ENCODE measurements around the gene EYA2.

EYA2 gene

GRCh38 chr20:47209982-47210381 is 315.3 kb downstream of the EYA2 start:
- Histone ChIP-seq H3K9me3 (no peaks in the 10 kb centered on the region), H3K36me3 (peaks cover 73% of the 10 kb centered on the region)

GRCh38 chr20:47210470-47210869 is 315.8 kb downstream of the EYA2 start:
- TF ChIP-seq Cebpa-rat (IDR thresholded peaks at IDR 0.05) = no peak
- H3K27me3 ChIP-seq = no peaks in the 10 kb centered on the region
- H3K4me1 ChIP-seq = peaks cover 44% of the 10 kb centered on the region
- H3K4me3 ChIP-seq = no peak overlapping the region
- H3K4me2 ChIP-seq = no peak overlapping the region
- H3K9me3 ChIP-seq = no peaks in the 10 kb centered on the region
- H4K20me1 ChIP-seq = peaks cover 93% of the 10 kb centered on the region
- no peak overlapping the region for H3K27ac ChIP-seq
- peaks cover 78% of the 10 kb centered on the region for H3K36me3 ChIP-seq
- no peak overlapping the region for H3K9ac ChIP-seq

More at GRCh38 chr20:47209982-47210381, 315.3 kb downstream of the EYA2 start:
- Histone ChIP-seq H3K4me1 (peaks cover 48% of the 10 kb centered on the region), H3K4me3 (no peak overlapping the region), H3K27me3 (no peaks in the 10 kb centered on the region), H3K9ac (no peak overlapping the region), H3K4me2 (no peak overlapping the region), H4K20me1 (peaks cover 88% of the 10 kb centered on the region), H3K27ac (no peak overlapping the region)
- TF ChIP-seq Cebpa-rat (IDR thresholded peaks at IDR 0.05) = no peak

- Histone ChIP-seq H3K9ac (no peak overlapping the region), H4K20me1 (peaks cover 99% of the 10 kb centered on the region), H3K4me1 (peaks cover 43% of the 10 kb centered on the region), H3K4me2 (no peak overlapping the region), H3K4me3 (no peak overlapping the region), H3K27ac (no peak overlapping the region), H3K27me3 (no peaks in the 10 kb centered on the region), H3K9me3 (no peaks in the 10 kb centered on the region), H3K36me3 (peaks cover 83% of the 10 kb centered on the region)
- TF ChIP-seq Cebpa-rat (IDR thresholded peaks at IDR 0.05) = no peak
Measured at GRCh38 chr20:47211036-47211435, 316.4 kb downstream of the EYA2 start.

- TF ChIP-seq Cebpa-rat (IDR thresholded peaks at IDR 0.05) = no peak
- peaks cover 39% of the 10 kb centered on the region for H3K4me1 ChIP-seq
- no peak overlapping the region for H3K4me2 ChIP-seq
- no peak overlapping the region for H3K4me3 ChIP-seq
- no peaks in the 10 kb centered on the region for H3K9me3 ChIP-seq
- H3K36me3 ChIP-seq = peaks cover 100% of the 10 kb centered on the region
- H3K27ac ChIP-seq = no peak overlapping the region
- H3K27me3 ChIP-seq = no peaks in the 10 kb centered on the region
- peaks cover 99% of the 10 kb centered on the region for H4K20me1 ChIP-seq
- H3K9ac ChIP-seq = no peak overlapping the region
Measured at GRCh38 chr20:47212606-47213207, 318.1 kb downstream of the EYA2 start.

GRCh38 chr20:47213966-47214365 is 319.3 kb downstream of the EYA2 start:
- H3K9ac ChIP-seq = no peak overlapping the region
- H3K36me3 ChIP-seq = peaks cover 100% of the 10 kb centered on the region
- H3K4me3 ChIP-seq = no peak overlapping the region
- no peak overlapping the region for H3K4me2 ChIP-seq
- TF ChIP-seq Cebpa-rat (IDR thresholded peaks at IDR 0.05) = no peak
- H3K27me3 ChIP-seq = no peaks in the 10 kb centered on the region
- no peaks in the 10 kb centered on the region for H3K9me3 ChIP-seq
- peaks cover 39% of the 10 kb centered on the region for H3K4me1 ChIP-seq
- H3K27ac ChIP-seq = no peak overlapping the region
- peaks cover 99% of the 10 kb centered on the region for H4K20me1 ChIP-seq

- H3K9me3 ChIP-seq = no peaks in the 10 kb centered on the region
- H3K4me3 ChIP-seq = no peak overlapping the region
- no peak overlapping the region for H3K27ac ChIP-seq
- no peak for TF ChIP-seq Cebpa-rat (IDR thresholded peaks at IDR 0.05)
- H3K4me2 ChIP-seq = no peak overlapping the region
- H3K4me1 ChIP-seq = peaks cover 54% of the 10 kb centered on the region
- H3K9ac ChIP-seq = no peak overlapping the region
- H4K20me1 ChIP-seq = peaks cover 95% of the 10 kb centered on the region
- H3K36me3 ChIP-seq = peaks cover 100% of the 10 kb centered on the region
- H3K27me3 ChIP-seq = no peaks in the 10 kb centered on the region
Measured at GRCh38 chr20:47215653-47216397, 321.2 kb downstream of the EYA2 start.

- no peak overlapping the region for H3K4me2 ChIP-seq
- no peaks in the 10 kb centered on the region for H3K27me3 ChIP-seq
- H3K4me1 ChIP-seq = peaks cover 64% of the 10 kb centered on the region
- peaks cover 95% of the 10 kb centered on the region for H4K20me1 ChIP-seq
- H3K9ac ChIP-seq = no peak overlapping the region
- H3K4me3 ChIP-seq = no peak overlapping the region
- peaks cover 100% of the 10 kb centered on the region for H3K36me3 ChIP-seq
- H3K27ac ChIP-seq = no peak overlapping the region
- no peaks in the 10 kb centered on the region for H3K9me3 ChIP-seq
- no peak for TF ChIP-seq Cebpa-rat (IDR thresholded peaks at IDR 0.05)
Measured at GRCh38 chr20:47216819-47217410, 322.3 kb downstream of the EYA2 start.

- H3K4me2 ChIP-seq = 0 out of 2 replicates have a peak overlapping the region, but pooled peaks have one; percentile 3
- no peak for TF ChIP-seq Cebpa-rat (IDR thresholded peaks at IDR 0.05)
- no peak overlapping the region for H3K9ac ChIP-seq
- H3K9me3 ChIP-seq = no peaks in the 10 kb centered on the region
- H3K4me3 ChIP-seq = no peak overlapping the region
- no peaks in the 10 kb centered on the region for H3K27me3 ChIP-seq
- peaks cover 67% of the 10 kb centered on the region for H3K4me1 ChIP-seq
- no peak overlapping the region for H3K27ac ChIP-seq
- H3K36me3 ChIP-seq = peaks cover 100% of the 10 kb centered on the region
- H4K20me1 ChIP-seq = peaks cover 95% of the 10 kb centered on the region
Measured at GRCh38 chr20:47217482-47218446, 323.1 kb downstream of the EYA2 start.

GRCh38 chr20:47220161-47220582 is 325.5 kb downstream of the EYA2 start:
- Histone ChIP-seq H3K9me3 (no peaks in the 10 kb centered on the region), H3K27ac (no peak overlapping the region), H3K9ac (no peak overlapping the region), H3K4me1 (peaks cover 90% of the 10 kb centered on the region), H4K20me1 (peaks cover 89% of the 10 kb centered on the region), H3K4me2 (peak overlapping the region; percentile 31; the same call in 1 of the 2 replicates), H3K27me3 (no peaks in the 10 kb centered on the region), H3K36me3 (peaks cover 100% of the 10 kb centered on the region), H3K4me3 (no peak overlapping the region)
- TF ChIP-seq Cebpa-rat (IDR thresholded peaks at IDR 0.05) = no peak
